Breast epithelium (tissue), 3 donors: ENCODE data around the gene GOLGA8R.
"Not testable (repeated sequence)": the region's sequence is repeated elsewhere in the genome, so short reads cannot be mapped to it uniquely, and the experiment has no call there.

Experiments used
- CTCF ChIP-seq, 3 donors: fragments of 450-650 bp; IDR thresholded peaks; one replicate each; pipeline ENCODE4 v1.5.1; 2016 to 2017; ENCODE audit warnings: antibody characterized with exemption in 3 of 3, mild to moderate bottlenecking in 3 of 3, moderate library complexity in 3 of 3
- POLR2A ChIP-seq: fragments of 450-650 bp; IDR thresholded peaks from one replicate; pipeline ENCODE4 v1.6.1; 2016; ENCODE audit warnings: antibody characterized with exemption, mild to moderate bottlenecking, moderate library complexity
- POLR2AphosphoS5 ChIP-seq, 3 donors: sonication (generic); formaldehyde crosslinking; IDR thresholded peaks; one replicate each; pipeline ENCODE4 v1.6.1; 2017; ENCODE audit warnings: antibody characterized with exemption in 3 of 3

GRCh38 chr15:30420723-30421122, 6.7 kb upstream of the GOLGA8R start:
- TF ChIP-seq CTCF (IDR thresholded peaks at IDR 0.05); POLR2A; POLR2AphosphoS5 (IDR thresholded peaks at IDR 0.05): not testable (repeated sequence)
